Testis (tissue), 3 donors: Measurements from ENCODE around the gene SPEN. TPM values are rescaled to one million over a fixed set of nuclear protein-coding genes. Genes with fewer than 3 reads are reported as not detected.
A peak's percentile ranks its signal among the peaks of the same experiment; 100 is the strongest.
"Not testable (repeated sequence)": the region's sequence is repeated elsewhere in the genome, so short reads cannot be mapped to it uniquely, and the experiment has no call there.

Experiments
- DNase-seq: peaks from one replicate; pipeline ENCODE4 v3.0.0-alpha.2; 2019
- H3K27ac ChIP-seq, 2 donors: fragments of 200-600 bp; sonication (generic); one replicate each; pipeline ENCODE4 v1.5.1; 2019
- H3K27me3 ChIP-seq: fragments of 200-600 bp; sonication (generic); one replicate; pipeline ENCODE4 v1.5.1; 2019
- H3K36me3 ChIP-seq: fragments of 200-600 bp; sonication (generic); one replicate; pipeline ENCODE4 v1.5.1; 2017; ENCODE audit warnings: low read depth; ENCODE audit errors: missing control alignments
- H3K4me1 ChIP-seq: fragments of 200-600 bp; sonication (generic); one replicate; pipeline ENCODE4 v1.5.1; 2019
- H3K4me3 ChIP-seq, 2 donors: fragments of 200-600 bp; sonication (generic); one replicate each; pipeline ENCODE4 v1.5.1; 2017 to 2019
- H3K9me3 ChIP-seq: fragments of 200-600 bp; sonication (generic); one replicate; pipeline ENCODE4 v1.5.1; 2017
- POLR2A ChIP-seq: fragments of 450-650 bp; IDR thresholded peaks from one replicate; pipeline ENCODE4 v1.6.1; 2017; ENCODE audit warnings: antibody characterized with exemption, mild to moderate bottlenecking, moderate library complexity
- WGBS, 2 donors: methylation state at CpG; one replicate each; pipeline ENCODE4 v1.1.5; 2018; 5-methylcytosine and 5-hydroxymethylcytosine counted together
- intact Hi-C: fragments of 100-400 bp; cut with DNase I; formaldehyde crosslinking; loops from one replicate; pipeline ENCODE4 v1.15.1; 2023; ENCODE audit warnings: low total_unique reads
- polyA plus RNA-seq: library from polyadenylated mRNA; stranded (reverse); fragments of 350-450 nt; fragmentation: Illumina TruSeq; extraction: RNeasy Lipid Tissue Mini Kit (QIAGEN cat#74804); gene quantifications from one replicate; pipeline ENCODE4 v1.2.3, GENCODE V29; 2014; ENCODE audit warnings: low read depth, low replicate concordance; ENCODE audit not compliant: insufficient read depth
- total RNA-seq, 2 donors: library from RNA; depleted of rRNA; stranded (reverse); fragments of >200 nt; gene quantifications; one replicate each; pipeline ENCODE4 v1.2.3, GENCODE V29; 2016
- TF ChIP-seq, protein P1 (sequence below), 3 experiments: fragments of 450-650 bp in 2 of 3; fragments of 200-600 bp in 1 of 3; sonication (generic) in 1 of 3; IDR thresholded peaks; one replicate each; pipeline ENCODE4 v1.5.1; 2016 to 2019; ENCODE audit warnings: antibody characterized with exemption in 3 of 3, mild to moderate bottlenecking in 2 of 3, moderate library complexity in 1 of 3

SPEN gene
- total and polyA plus RNA-seq, 3 donors from 2014 or later = 53.2 to 60.6 (median 54.8) TPM

DNA sequence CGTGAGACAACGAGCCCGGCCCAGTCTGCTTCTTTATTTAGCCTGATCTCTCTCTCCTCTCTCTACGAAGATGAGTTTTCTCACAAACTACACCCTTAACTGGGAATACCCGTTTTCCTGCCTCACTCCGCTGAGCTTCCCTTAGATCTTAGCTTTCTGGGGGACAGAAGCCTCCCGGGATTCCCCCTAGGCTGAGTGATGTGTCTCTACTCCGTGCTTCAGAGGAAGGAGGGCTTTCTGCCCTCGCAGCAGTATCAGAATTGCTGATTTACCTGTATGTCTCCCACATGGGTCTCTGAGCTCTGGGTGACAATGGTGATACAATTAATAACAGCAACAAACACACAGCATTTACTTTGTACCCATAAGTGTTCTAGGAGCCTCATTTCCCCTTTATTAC, 127.3 kb downstream of the SPEN start:
- no peak overlapping the region for H3K27ac ChIP-seq
- WGBS, 2 donors = 38 to 39% methylated on average over 9 of the region's 9 CpGs
- H3K9me3 ChIP-seq = no peaks in the 10 kb centered on the region
- no peaks in the 10 kb centered on the region for H3K36me3 ChIP-seq
- H3K4me1 ChIP-seq = peaks cover 12% of the 10 kb centered on the region
- no peak for TF ChIP-seq POLR2A
- TF ChIP-seq, protein P1, sequence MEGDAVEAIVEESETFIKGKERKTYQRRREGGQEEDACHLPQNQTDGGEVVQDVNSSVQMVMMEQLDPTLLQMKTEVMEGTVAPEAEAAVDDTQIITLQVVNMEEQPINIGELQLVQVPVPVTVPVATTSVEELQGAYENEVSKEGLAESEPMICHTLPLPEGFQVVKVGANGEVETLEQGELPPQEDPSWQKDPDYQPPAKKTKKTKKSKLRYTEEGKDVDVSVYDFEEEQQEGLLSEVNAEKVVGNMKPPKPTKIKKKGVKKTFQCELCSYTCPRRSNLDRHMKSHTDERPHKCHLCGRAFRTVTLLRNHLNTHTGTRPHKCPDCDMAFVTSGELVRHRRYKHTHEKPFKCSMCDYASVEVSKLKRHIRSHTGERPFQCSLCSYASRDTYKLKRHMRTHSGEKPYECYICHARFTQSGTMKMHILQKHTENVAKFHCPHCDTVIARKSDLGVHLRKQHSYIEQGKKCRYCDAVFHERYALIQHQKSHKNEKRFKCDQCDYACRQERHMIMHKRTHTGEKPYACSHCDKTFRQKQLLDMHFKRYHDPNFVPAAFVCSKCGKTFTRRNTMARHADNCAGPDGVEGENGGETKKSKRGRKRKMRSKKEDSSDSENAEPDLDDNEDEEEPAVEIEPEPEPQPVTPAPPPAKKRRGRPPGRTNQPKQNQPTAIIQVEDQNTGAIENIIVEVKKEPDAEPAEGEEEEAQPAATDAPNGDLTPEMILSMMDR (IDR thresholded peaks at IDR 0.05) = no peak
- intact Hi-C loops = no loop called here
- H3K27me3 ChIP-seq = no peaks in the 10 kb centered on the region
- DNase-seq = no peak
- peak overlapping the region; percentile 76 to 96 for H3K4me3 ChIP-seq

DNA sequence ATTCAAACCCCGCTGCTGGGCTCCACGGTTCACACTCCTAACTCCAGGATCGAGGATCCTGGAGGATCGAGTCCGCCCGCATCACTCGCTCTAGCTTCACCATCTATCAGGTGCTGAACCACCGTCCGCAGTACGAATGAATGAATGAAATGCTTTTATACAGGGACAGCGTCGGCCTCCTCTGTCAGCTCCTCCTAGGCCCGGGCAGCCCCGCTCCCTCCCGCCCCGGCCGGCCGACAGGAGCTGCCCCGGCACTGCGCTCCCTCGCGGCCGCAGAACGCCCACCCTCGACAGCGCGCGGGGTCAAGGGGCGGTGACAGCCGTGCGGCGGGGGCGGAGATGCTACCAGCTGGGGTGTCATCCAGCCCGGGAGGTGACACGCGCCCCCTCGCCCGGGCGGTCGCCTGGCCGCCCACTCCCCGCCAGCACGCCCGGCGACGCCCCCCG, 127.9 kb downstream of the SPEN start:
- Histone ChIP-seq H3K27me3 (no peaks in the 10 kb centered on the region), H3K36me3 (no peaks in the 10 kb centered on the region), H3K27ac (peak overlapping the region; percentile 69 to 82), H3K4me1 (peaks cover 12% of the 10 kb centered on the region), H3K4me3 (peak overlapping the region; percentile 76 to 96), H3K9me3 (no peaks in the 10 kb centered on the region)
- peak; percentile 63 for DNase-seq
- 2% methylated on average over 10 to 46 of the region's 47 CpGs for WGBS, 2 donors
- intact Hi-C loops = no loop called here
- no peak for TF ChIP-seq POLR2A
- TF ChIP-seq, protein P1 (IDR thresholded peaks at IDR 0.05) = no peak

DNA sequence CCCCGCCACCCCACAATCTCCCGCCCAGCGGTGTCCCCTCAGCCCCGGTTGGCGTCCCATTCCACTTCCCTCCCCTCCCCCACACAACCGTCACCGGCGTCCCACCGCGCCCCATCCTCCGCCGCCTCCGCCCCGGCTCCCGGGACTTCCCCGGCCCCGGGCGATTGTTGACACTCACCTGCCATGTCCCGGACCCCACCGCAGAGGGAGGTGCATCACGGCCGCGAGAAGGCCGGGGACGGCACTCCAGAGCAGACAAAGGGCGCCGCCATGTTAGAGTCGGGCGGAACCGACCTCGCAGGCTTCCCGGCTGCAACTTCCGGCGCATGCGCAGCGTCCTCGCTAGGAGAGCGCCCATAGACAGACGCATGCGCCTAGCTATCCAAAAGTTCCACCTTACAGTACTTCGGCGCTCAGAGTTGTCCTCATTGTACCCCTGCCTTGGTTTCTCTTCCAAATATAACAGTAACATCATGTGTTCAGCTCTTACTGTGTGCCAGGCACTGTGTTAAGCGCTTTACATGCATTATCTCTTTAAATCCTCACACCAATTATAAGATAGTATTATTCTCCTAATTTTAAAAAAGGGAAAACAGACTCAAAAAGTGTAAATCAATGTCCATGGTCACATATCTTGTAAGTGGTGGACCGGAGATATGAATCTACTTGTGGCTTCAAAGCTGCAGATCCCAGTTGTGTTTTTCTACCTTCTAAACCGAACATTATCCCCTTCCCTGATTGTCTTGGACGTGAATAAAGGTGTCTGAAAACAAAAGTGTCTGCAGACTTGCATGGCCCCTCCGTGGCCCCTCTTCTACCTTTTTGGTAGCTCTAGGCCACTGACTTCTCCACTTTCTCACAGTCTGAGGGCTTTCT, 128.5 kb downstream of the SPEN start, which contains the start of gene ZBTB17:
ZBTB17 (minus strand) TSS at position 297 of the 876 bp plus-strand sequence. CDS start 27,606 bp downstream, outside the sequence.
- H3K4me3 ChIP-seq = peak within 1 kb of the TSS; percentile 76 to 96
- no peaks in the 10 kb centered on the region for H3K9me3 ChIP-seq
- peaks cover 12% of the 10 kb centered on the region for H3K4me1 ChIP-seq
- H3K27ac ChIP-seq = peak within 1 kb of the TSS; percentile 69 to 82
- WGBS, 2 donors = 7 to 11% methylated on average over 20 to 46 of the region's 47 CpGs
- H3K27me3 ChIP-seq = no peaks in the 10 kb centered on the region
- intact Hi-C loops = no loop called here
- DNase-seq = peak; percentile 95
- no peak for TF ChIP-seq POLR2A
- TF ChIP-seq, protein P1 (IDR thresholded peaks at IDR 0.05) = no peak
- H3K36me3 ChIP-seq = no peaks in the 10 kb centered on the region

DNA sequence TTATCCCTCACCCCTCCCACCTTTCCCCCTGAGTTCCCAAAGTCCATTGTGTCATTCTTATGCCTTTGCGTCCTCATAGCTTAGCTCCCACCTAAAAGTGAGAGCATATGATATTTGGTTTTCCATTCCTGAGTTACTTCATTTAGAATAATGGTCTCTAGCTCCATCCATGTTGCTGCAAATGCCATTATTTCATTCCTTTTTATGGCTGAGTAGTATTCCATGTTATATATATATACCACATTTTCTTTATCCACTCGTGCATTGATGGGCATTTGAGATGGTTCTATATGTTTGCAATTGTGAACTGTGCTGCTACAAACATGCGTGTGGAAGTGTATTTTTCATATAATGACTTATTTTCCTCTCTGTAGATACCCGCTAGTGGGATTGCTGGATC, 130.4 kb downstream of the SPEN start:
- H3K4me1 ChIP-seq = peaks cover 12% of the 10 kb centered on the region
- H3K4me3 ChIP-seq, H3K27ac ChIP-seq, H3K36me3 ChIP-seq, DNase-seq, intact Hi-C loops, H3K27me3 ChIP-seq, H3K9me3 ChIP-seq: not testable (repeated sequence)
- 70 to 80% methylated on average over 4 of the region's 4 CpGs for WGBS, 2 donors

DNA sequence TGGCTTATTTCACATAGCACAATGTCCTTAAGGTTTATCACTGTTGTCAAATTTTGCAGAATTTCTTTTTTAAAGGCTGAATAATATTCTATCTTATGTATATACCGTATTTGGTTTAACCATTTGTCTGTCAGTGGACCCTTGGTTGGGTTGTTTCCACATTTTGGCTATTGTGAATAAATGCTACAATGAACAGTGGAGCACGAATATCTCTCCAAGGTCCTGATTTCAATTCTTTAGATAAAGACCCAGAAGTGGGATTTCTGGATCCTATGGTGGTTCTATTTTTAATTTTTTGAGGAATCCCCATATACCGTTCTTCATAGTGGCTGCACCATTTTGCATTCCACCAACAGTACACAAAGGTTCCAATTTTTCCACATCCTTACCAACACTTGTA, 134.2 kb downstream of the SPEN start:
- DNase-seq = no peak
- no peaks in the 10 kb centered on the region for H3K27me3 ChIP-seq
- H3K36me3 ChIP-seq = no peaks in the 10 kb centered on the region
- intact Hi-C loops = no loop called here
- H3K4me3 ChIP-seq = no peak overlapping the region
- H3K9me3 ChIP-seq = no peaks in the 10 kb centered on the region
- H3K27ac ChIP-seq = no peak overlapping the region
- 83 to 86% methylated on average over 3 of the region's 3 CpGs for WGBS, 2 donors
- TF ChIP-seq, protein P1 (IDR thresholded peaks at IDR 0.05) = no peak
- no peak for TF ChIP-seq POLR2A
- H3K4me1 ChIP-seq = peaks cover under 1% of the 10 kb centered on the region
